HUES6 (cell line): ENCODE measurements around the gene TMOD3.

ENCODE experiments used
- H3K27ac ChIP-seq: 2 replicates; pipeline ENCODE4 v1.7.0; 2013; ENCODE audit warnings: low read depth, mild to moderate bottlenecking, low read length, inconsistent platforms
- H3K27me3 ChIP-seq: 2 replicates; pipeline ENCODE4 v1.6.1; 2013; ENCODE audit warnings: low read length; ENCODE audit not compliant: control insufficient read depth, insufficient read depth
- H3K36me3 ChIP-seq: 2 replicates; pipeline ENCODE4 v1.6.1; 2013; ENCODE audit warnings: low read length; ENCODE audit not compliant: control insufficient read depth, insufficient read depth
- H3K4me1 ChIP-seq: 2 replicates; pipeline ENCODE4 v1.6.1; 2013; ENCODE audit warnings: low read length; ENCODE audit not compliant: control insufficient read depth, insufficient read depth
- H3K4me3 ChIP-seq: 2 replicates; pipeline ENCODE4 v1.5.1; 2013; ENCODE audit warnings: low read depth, low read length
- H3K9ac ChIP-seq: one replicate; pipeline ENCODE4 v1.6.1; 2013; ENCODE audit warnings: mild to moderate bottlenecking, low read length
- H3K9me3 ChIP-seq: 2 replicates; pipeline ENCODE4 v1.6.1; 2013; ENCODE audit warnings: low read depth, low read length; ENCODE audit not compliant: control insufficient read depth, insufficient read depth

The TMOD3 gene

GRCh38 chr15:51828621-51829375 is 655 bp upstream of the TMOD3 start:
- Histone ChIP-seq H3K36me3 (no peaks in the 10 kb centered on the region), H3K9ac (no peak overlapping the region), H3K27me3 (no peaks in the 10 kb centered on the region), H3K4me1 (peaks cover 8% of the 10 kb centered on the region; the same call in 1 of the 2 replicates), H3K27ac (no peak overlapping the region), H3K4me3 (peak overlapping the region; percentile 71; the same call in 1 of the 2 replicates), H3K9me3 (no peaks in the 10 kb centered on the region)

- no peaks in the 10 kb centered on the region for H3K9me3 ChIP-seq
- peaks cover 11% of the 10 kb centered on the region; the same call in 1 of the 2 replicates for H3K4me1 ChIP-seq
- peak overlapping the region; percentile 69 for H3K9ac ChIP-seq
- H3K36me3 ChIP-seq = no peaks in the 10 kb centered on the region
- peak overlapping the region; percentile 71 for H3K4me3 ChIP-seq
- no peaks in the 10 kb centered on the region for H3K27me3 ChIP-seq
- H3K27ac ChIP-seq = no peak overlapping the region; the same call in 1 of the 2 replicates
These were observed 888 bp downstream of the TMOD3 start for GRCh38 chr15:51830276-51830806.

GRCh38 chr15:51833772-51834171 is 4.3 kb downstream of the TMOD3 start:
- H3K36me3 ChIP-seq = no peaks in the 10 kb centered on the region
- no peaks in the 10 kb centered on the region for H3K27me3 ChIP-seq
- H3K27ac ChIP-seq = no peak overlapping the region
- no peak overlapping the region for H3K4me3 ChIP-seq
- no peak overlapping the region for H3K9ac ChIP-seq
- H3K9me3 ChIP-seq = no peaks in the 10 kb centered on the region
- peaks cover 24% of the 10 kb centered on the region for H3K4me1 ChIP-seq

GRCh38 chr15:51837792-51838251 is 8.4 kb downstream of the TMOD3 start:
- peaks cover 33% of the 10 kb centered on the region for H3K4me1 ChIP-seq
- no peak overlapping the region for H3K27ac ChIP-seq
- H3K4me3 ChIP-seq = no peak overlapping the region
- no peaks in the 10 kb centered on the region for H3K27me3 ChIP-seq
- no peaks in the 10 kb centered on the region for H3K9me3 ChIP-seq
- H3K9ac ChIP-seq = no peak overlapping the region
- no peaks in the 10 kb centered on the region for H3K36me3 ChIP-seq

- H3K9ac ChIP-seq = no peak overlapping the region
- peaks cover 37% of the 10 kb centered on the region for H3K4me1 ChIP-seq
- no peak overlapping the region for H3K4me3 ChIP-seq
- H3K27me3 ChIP-seq = no peaks in the 10 kb centered on the region
- no peaks in the 10 kb centered on the region for H3K9me3 ChIP-seq
- no peak overlapping the region for H3K27ac ChIP-seq
- no peaks in the 10 kb centered on the region for H3K36me3 ChIP-seq
These were observed 8.8 kb downstream of the TMOD3 start for GRCh38 chr15:51838270-51838669.

- Histone ChIP-seq H3K36me3 (no peaks in the 10 kb centered on the region), H3K4me3 (no peak overlapping the region), H3K9me3 (no peaks in the 10 kb centered on the region), H3K27ac (no peak overlapping the region), H3K9ac (no peak overlapping the region), H3K27me3 (no peaks in the 10 kb centered on the region), H3K4me1 (peaks cover 48% of the 10 kb centered on the region)
These were observed 11.2 kb downstream of the TMOD3 start for GRCh38 chr15:51840692-51841091.

GRCh38 chr15:51841406-51842040 is 12.1 kb downstream of the TMOD3 start:
- H3K9me3 ChIP-seq = no peaks in the 10 kb centered on the region
- H3K9ac ChIP-seq = no peak overlapping the region
- no peaks in the 10 kb centered on the region for H3K36me3 ChIP-seq
- H3K27me3 ChIP-seq = no peaks in the 10 kb centered on the region
- no peak overlapping the region for H3K4me3 ChIP-seq
- H3K4me1 ChIP-seq = peaks cover 53% of the 10 kb centered on the region
- H3K27ac ChIP-seq = no peak overlapping the region

- no peaks in the 10 kb centered on the region for H3K9me3 ChIP-seq
- no peak overlapping the region for H3K4me3 ChIP-seq
- H3K27me3 ChIP-seq = no peaks in the 10 kb centered on the region
- no peaks in the 10 kb centered on the region for H3K36me3 ChIP-seq
- H3K4me1 ChIP-seq = peaks cover 53% of the 10 kb centered on the region
- H3K9ac ChIP-seq = no peak overlapping the region
- H3K27ac ChIP-seq = no peak overlapping the region
These were observed 12.8 kb downstream of the TMOD3 start for GRCh38 chr15:51842265-51842664.

- Histone ChIP-seq H3K4me3 (no peak overlapping the region), H3K27me3 (no peaks in the 10 kb centered on the region), H3K27ac (no peak overlapping the region), H3K9ac (no peak overlapping the region), H3K9me3 (no peaks in the 10 kb centered on the region), H3K4me1 (peaks cover 45% of the 10 kb centered on the region), H3K36me3 (no peaks in the 10 kb centered on the region)
These were observed 13.6 kb downstream of the TMOD3 start for GRCh38 chr15:51842852-51843737.

- H3K4me3 ChIP-seq = no peak overlapping the region
- no peak overlapping the region for H3K27ac ChIP-seq
- no peak overlapping the region for H3K9ac ChIP-seq
- H3K36me3 ChIP-seq = no peaks in the 10 kb centered on the region
- H3K4me1 ChIP-seq = peaks cover 39% of the 10 kb centered on the region
- no peaks in the 10 kb centered on the region for H3K27me3 ChIP-seq
- no peaks in the 10 kb centered on the region for H3K9me3 ChIP-seq
These were observed 15.4 kb downstream of the TMOD3 start for GRCh38 chr15:51844747-51845426.
